Measurements from ENCODE around the gene RAB6C. TPM values are rescaled to one million over a fixed set of nuclear protein-coding genes. Genes with fewer than 3 reads are reported as not detected.
"Not testable (repeated sequence)": the region's sequence is repeated elsewhere in the genome, so short reads cannot be mapped to it uniquely, and the experiment has no call there.

The RAB6C gene
- total RNA-seq: 0.24 to 0.37 TPM (median 0.31 TPM) in 3 replicates
- long read RNA-seq: 0 reads

GRCh38 chr2:129979629-129980155 lies at the start of gene RAB6C:
TSS of gene RAB6C (plus strand) at chr2:129979666. CDS start at chr2:129980116, 450 bp downstream.
- peaks cover 47% of the 10 kb centered on the region for H3K27me3 Mint-ChIP-seq (ENCODE audit: low read depth)
- peak; percentile 21 for TF ChIP-seq CTCF (IDR thresholded peaks at IDR 0.05)
- H3K9me3 Mint-ChIP-seq (ENCODE audit: low read depth); H3K4me1 Mint-ChIP-seq (ENCODE audit: low read depth); H3K36me3 Mint-ChIP-seq (ENCODE audit: low read depth); DNase-seq (ENCODE audit: low spot score): not testable (repeated sequence)
- peak within 1 kb of the TSS; percentile 77 for H3K27ac Mint-ChIP-seq (ENCODE audit: unreplicated experiment)
- H3K4me3 Mint-ChIP-seq (ENCODE audit: unreplicated experiment): peak within 1 kb of the TSS; percentile 76

GRCh38 chr2:129930451-129930850 lies 49.0 kb upstream of the RAB6C start:
- H3K36me3 Mint-ChIP-seq (ENCODE audit: low read depth): no peaks in the 10 kb centered on the region
- H3K4me3 Mint-ChIP-seq (ENCODE audit: unreplicated experiment): no peak overlapping the region
- peaks cover 22% of the 10 kb centered on the region for H3K4me1 Mint-ChIP-seq (ENCODE audit: low read depth)
- H3K27ac Mint-ChIP-seq (ENCODE audit: unreplicated experiment): no peak overlapping the region
- H3K27me3 Mint-ChIP-seq (ENCODE audit: low read depth): no peaks in the 10 kb centered on the region
- TF ChIP-seq CTCF (IDR thresholded peaks at IDR 0.05): no peak
- no peaks in the 10 kb centered on the region for H3K9me3 Mint-ChIP-seq (ENCODE audit: low read depth)
- no peak for DNase-seq (ENCODE audit: low spot score)

GRCh38 chr2:129933387-129933786 lies 46.1 kb upstream of the RAB6C start:
- H3K9me3 Mint-ChIP-seq (ENCODE audit: low read depth); H3K27ac Mint-ChIP-seq (ENCODE audit: unreplicated experiment); H3K36me3 Mint-ChIP-seq (ENCODE audit: low read depth); H3K27me3 Mint-ChIP-seq (ENCODE audit: low read depth); DNase-seq (ENCODE audit: low spot score): not testable (repeated sequence)
- Mint-ChIP-seq H3K4me1 (ENCODE audit: low read depth) (peaks cover 25% of the 10 kb centered on the region), H3K4me3 (ENCODE audit: unreplicated experiment) (peak overlapping the region; percentile 73)

GRCh38 chr2:129934044-129934822 lies 45.2 kb upstream of the RAB6C start:
- Mint-ChIP-seq H3K27ac (ENCODE audit: unreplicated experiment) (no peak overlapping the region), H3K4me3 (ENCODE audit: unreplicated experiment) (peak overlapping the region; percentile 73), H3K36me3 (ENCODE audit: low read depth) (no peaks in the 10 kb centered on the region), H3K9me3 (ENCODE audit: low read depth) (no peaks in the 10 kb centered on the region), H3K27me3 (ENCODE audit: low read depth) (peaks cover 9% of the 10 kb centered on the region), H3K4me1 (ENCODE audit: low read depth) (peaks cover 25% of the 10 kb centered on the region)
- TF ChIP-seq CTCF (IDR thresholded peaks at IDR 0.05): no peak
- DNase-seq (ENCODE audit: low spot score): no peak

- no peak for DNase-seq (ENCODE audit: low spot score)
- peaks cover 25% of the 10 kb centered on the region for H3K4me1 Mint-ChIP-seq (ENCODE audit: low read depth)
- TF ChIP-seq CTCF (IDR thresholded peaks at IDR 0.05): no peak
- peaks cover 10% of the 10 kb centered on the region for H3K27me3 Mint-ChIP-seq (ENCODE audit: low read depth)
- peak overlapping the region; percentile 10 for H3K4me3 Mint-ChIP-seq (ENCODE audit: unreplicated experiment)
- H3K9me3 Mint-ChIP-seq (ENCODE audit: low read depth): no peaks in the 10 kb centered on the region
- H3K36me3 Mint-ChIP-seq (ENCODE audit: low read depth): no peaks in the 10 kb centered on the region
- H3K27ac Mint-ChIP-seq (ENCODE audit: unreplicated experiment): peak overlapping the region; percentile 68
Observed at GRCh38 chr2:129935118-129935517, 44.3 kb upstream of the RAB6C start.

Measured in chondrocyte (in vitro differentiated cells).